ENCODE data around the gene CWC15.
"Not testable (repeated sequence)": the region's sequence is repeated elsewhere in the genome, so short reads cannot be mapped to it uniquely, and the experiment has no call there.

Gene CWC15

GRCh38 chr11:94924171-94924572 is 49.2 kb downstream of the CWC15 start:
- H3K4me3 ChIP-seq (ENCODE audit: low read depth, low read length), result no peak overlapping the region
- no peak for DNase-seq (ENCODE audit: low read depth)

GRCh38 chr11:94923004-94923334 is 50.4 kb downstream of the CWC15 start:
- no peak for DNase-seq (ENCODE audit: low read depth)
- H3K4me3 ChIP-seq (ENCODE audit: low read depth, low read length), result no peak overlapping the region

DNA sequence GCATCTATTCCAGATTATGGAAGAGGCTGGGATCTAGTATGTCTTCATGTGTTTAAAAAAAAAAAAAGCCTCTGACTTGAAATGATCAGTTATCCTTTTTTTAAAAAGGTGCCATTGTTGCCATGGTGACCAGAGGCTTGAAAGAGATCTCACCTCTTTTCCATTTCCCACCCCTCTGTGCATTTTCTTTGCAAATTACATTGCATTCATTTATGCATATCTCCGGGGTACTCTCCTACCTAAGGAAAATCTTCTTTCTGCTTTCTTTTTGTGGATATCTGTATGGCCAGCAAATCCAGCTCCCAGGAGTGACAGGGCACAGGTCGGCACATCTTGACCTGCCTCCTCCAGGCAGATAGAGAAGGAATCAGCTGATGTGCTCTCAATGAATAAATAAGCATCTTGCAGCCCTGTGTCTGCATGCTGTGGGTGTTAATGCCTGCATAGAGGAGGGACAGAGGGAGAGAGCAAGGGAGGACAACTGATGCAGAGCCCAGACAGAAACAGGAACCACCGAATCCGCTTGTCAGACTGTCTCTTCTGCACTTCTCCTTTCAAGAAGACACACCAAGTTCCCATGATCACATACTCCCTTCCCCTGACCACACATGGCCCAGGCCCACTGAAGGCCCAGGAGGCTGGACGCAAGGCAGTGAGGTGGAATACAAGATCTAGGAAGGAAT is 50.9 kb downstream of the CWC15 start:
- H3K4me3 ChIP-seq (ENCODE audit: low read depth, low read length), result no peak overlapping the region
- DNase-seq (ENCODE audit: low read depth), result no peak

DNA sequence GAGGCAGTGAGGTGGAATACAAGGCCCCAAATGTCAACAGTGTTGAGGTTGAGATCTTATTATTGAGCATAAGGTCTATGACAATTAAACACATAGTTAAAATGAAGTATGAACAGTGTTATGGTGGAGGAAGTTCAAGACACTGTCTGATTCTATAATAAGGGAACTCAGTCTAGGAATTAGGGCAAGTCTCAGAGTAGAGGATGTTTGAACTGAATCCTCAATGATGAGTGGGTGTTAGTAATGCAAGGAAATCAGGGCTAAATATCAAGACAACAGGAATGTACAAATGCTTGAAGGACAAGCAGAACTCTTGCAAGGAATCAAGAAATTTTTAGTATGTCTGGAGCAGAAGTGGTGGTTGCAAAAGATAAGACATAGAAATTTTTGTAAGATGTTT is 53.0 kb downstream of the CWC15 start:
- no peak overlapping the region for H3K4me3 ChIP-seq (ENCODE audit: low read depth, low read length)
- no peak for DNase-seq (ENCODE audit: low read depth)

GRCh38 chr11:94913718-94914394 is 59.5 kb downstream of the CWC15 start:
- DNase-seq (ENCODE audit: low read depth); H3K4me3 ChIP-seq (ENCODE audit: low read depth, low read length): not testable (repeated sequence)

GRCh38 chr11:94912806-94913205 is 60.5 kb downstream of the CWC15 start:
- DNase-seq (ENCODE audit: low read depth), result no peak
- no peak overlapping the region for H3K4me3 ChIP-seq (ENCODE audit: low read depth, low read length)
